ENCODE data around the gene APBA2.

Gene APBA2

GRCh38 chr15:29066310-29066709, 180.5 kb downstream of the APBA2 start:
- no peak for DNase-seq

GRCh38 chr15:29066838-29067237, 181.1 kb downstream of the APBA2 start:
- DNase-seq = no peak

GRCh38 chr15:29067949-29068348, 182.2 kb downstream of the APBA2 start:
- DNase-seq = no peak

GRCh38 chr15:29070471-29071231, 184.9 kb downstream of the APBA2 start:
- no peak for DNase-seq

GRCh38 chr15:29071232-29071881, 185.6 kb downstream of the APBA2 start:
- DNase-seq = no peak

- DNase-seq = no peak
Measured at GRCh38 chr15:29071882-29072273, 186.1 kb downstream of the APBA2 start.

- DNase-seq = no peak
Measured at GRCh38 chr15:29072444-29072843, 186.7 kb downstream of the APBA2 start.

- no peak for DNase-seq
Measured at GRCh38 chr15:29074045-29074444, 188.3 kb downstream of the APBA2 start.

GRCh38 chr15:29078541-29078940, 192.8 kb downstream of the APBA2 start:
- no peak for DNase-seq

GRCh38 chr15:29079479-29079878, 193.7 kb downstream of the APBA2 start:
- no peak for DNase-seq

GRCh38 chr15:29081781-29082180, 196.0 kb downstream of the APBA2 start:
- no peak for DNase-seq

- DNase-seq = no peak
Measured at GRCh38 chr15:29083161-29083560, 197.4 kb downstream of the APBA2 start.

GRCh38 chr15:29083858-29084257, 198.1 kb downstream of the APBA2 start:
- DNase-seq = no peak

GRCh38 chr15:29086001-29086400, 200.2 kb downstream of the APBA2 start:
- DNase-seq = no peak

- DNase-seq = no peak
Measured at GRCh38 chr15:29086891-29087290, 201.1 kb downstream of the APBA2 start.

GRCh38 chr15:29087521-29088285, 201.9 kb downstream of the APBA2 start:
- DNase-seq = no peak

GRCh38 chr15:29088666-29089065, 202.9 kb downstream of the APBA2 start:
- DNase-seq = no peak

- no peak for DNase-seq
Measured at GRCh38 chr15:29089731-29090616, 204.2 kb downstream of the APBA2 start.

- DNase-seq = no peak
Measured at GRCh38 chr15:29090617-29091466, 205.1 kb downstream of the APBA2 start.

- no peak for DNase-seq
Measured at GRCh38 chr15:29091666-29092065, 205.9 kb downstream of the APBA2 start.

GRCh38 chr15:29092376-29093064, 206.7 kb downstream of the APBA2 start:
- no peak for DNase-seq
